ENCODE data around the gene CDC14B. TPM values are rescaled to one million over a fixed set of nuclear protein-coding genes. Genes with fewer than 3 reads are reported as not detected.
"Not testable (repeated sequence)": the region's sequence is repeated elsewhere in the genome, so short reads cannot be mapped to it uniquely, and the experiment has no call there.

Gene CDC14B
- total RNA-seq, 1 donor from 2014 or later, result 26.0 TPM

GRCh38 chr9:96540106-96540505, 79.5 kb downstream of the CDC14B start:
- DNase-seq, result no peak

DNA sequence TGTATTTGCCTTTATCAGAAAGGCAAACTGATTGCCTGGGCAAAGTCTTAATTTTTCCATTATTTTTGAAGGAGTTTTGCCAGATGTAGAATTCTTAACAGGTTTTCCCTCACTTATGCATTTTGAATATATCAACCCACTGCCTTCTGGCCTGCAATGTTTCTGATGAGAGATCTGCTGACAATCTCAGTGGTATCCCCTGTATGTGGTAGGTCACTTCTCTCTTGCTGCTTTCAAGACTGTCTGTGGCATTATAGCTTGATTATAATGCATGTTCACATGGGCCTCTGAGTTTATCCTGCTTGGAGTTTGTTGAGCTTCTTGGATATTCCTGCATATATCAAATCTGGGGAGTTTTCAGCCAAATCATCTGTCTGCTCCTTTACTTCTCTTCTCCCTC, 87.5 kb downstream of the CDC14B start:
- no peak for DNase-seq

DNA sequence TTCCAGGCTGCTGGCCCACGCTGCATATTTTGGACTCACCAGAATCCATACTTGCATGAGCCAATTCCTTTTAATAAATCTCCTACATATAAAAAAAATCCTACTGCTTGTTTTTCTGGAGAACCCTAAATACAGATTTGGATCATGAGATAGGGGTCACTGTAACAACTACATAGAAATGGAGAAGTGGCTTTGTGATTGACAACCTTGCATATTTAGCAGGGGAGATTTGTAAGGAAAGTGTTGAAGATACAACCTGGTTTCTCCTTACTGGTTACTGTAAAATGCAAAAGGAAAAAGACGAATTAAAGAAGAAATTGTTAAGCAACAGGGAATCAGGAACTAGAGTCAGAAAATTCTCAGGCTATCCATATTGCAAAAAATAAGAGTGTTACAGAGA, 94.9 kb downstream of the CDC14B start:
- DNase-seq, result no peak

GRCh38 chr9:96524045-96524444, 95.6 kb downstream of the CDC14B start:
- no peak for DNase-seq

GRCh38 chr9:96523374-96523773, 96.3 kb downstream of the CDC14B start:
- no peak for DNase-seq

GRCh38 chr9:96522366-96522765, 97.3 kb downstream of the CDC14B start:
- no peak for DNase-seq

DNA sequence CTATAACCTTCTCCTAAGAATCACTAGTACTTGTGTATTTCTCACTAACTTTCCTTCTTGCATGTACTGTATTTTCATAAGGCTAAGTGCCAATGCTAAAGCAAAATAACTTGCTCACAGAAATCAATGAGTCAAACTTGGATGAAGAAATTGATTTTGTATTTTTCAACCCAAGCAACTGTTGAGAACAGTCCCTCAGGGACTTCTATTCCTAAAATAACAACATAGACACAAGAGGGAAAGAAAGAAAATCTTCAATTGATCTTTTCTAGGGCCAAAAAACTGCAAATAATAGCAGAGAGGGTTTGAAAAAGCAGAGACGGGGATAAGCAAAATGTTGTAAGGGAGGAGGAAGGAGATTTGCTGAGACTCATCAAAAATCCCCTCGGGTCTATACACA, 99.9 kb downstream of the CDC14B start:
- DNase-seq, result peak; percentile 66

DNA sequence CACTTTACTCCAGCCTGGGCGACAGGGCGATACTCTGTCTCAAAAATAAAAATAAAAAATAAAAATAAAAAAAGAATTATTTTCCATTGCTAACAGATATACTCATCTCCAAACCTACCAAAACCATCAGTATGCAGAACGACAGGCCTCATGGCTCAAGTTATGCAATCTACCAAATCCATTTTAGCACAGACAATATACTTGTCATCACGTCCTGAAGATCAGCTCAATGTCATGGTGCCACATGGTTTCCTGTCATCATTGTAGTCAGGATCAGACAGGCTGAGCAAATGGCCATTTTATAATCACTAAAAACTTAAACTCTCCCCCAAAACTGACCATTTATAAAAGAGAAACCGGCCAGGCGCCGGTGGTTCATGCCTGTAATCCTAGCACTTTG, 100.5 kb downstream of the CDC14B start:
- no peak for DNase-seq

GRCh38 chr9:96515621-96516470, 103.8 kb downstream of the CDC14B start:
- peak; percentile 39 for DNase-seq

GRCh38 chr9:96514800-96515158, 104.9 kb downstream of the CDC14B start:
- peak; percentile 47 for DNase-seq

DNA sequence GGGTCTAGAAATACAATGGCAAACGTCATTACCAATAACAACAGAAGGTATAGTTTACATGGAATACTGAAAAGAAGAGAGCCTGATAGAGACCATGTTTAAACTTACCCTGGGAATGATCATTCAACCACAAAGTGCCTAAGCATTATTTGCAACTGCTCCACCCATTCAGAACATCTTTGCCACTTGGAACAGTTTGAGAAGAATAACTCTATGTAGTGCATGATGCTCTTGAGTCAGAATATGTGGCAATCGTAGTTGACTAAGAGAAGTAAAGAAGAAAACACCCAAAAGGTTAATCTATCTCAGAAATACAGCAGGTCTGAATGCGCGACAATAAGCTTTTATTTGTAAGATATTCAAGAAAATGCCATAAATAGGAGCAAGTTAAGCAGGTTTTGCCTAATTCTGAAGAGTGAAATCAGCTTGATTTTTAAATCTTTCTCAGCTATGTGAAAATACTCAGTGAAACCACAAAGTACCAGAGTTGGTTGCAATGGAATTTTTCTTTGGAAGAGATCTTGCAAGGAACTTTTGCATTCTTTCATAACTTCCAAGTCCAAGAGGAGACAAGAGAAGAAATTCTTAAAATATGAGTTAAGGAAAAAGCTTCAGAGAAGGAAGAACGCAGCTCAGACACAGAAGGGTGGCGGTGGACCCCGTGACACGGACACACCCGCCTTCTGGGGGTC, 105.4 kb downstream of the CDC14B start:
- peak; percentile 46 for DNase-seq

DNA sequence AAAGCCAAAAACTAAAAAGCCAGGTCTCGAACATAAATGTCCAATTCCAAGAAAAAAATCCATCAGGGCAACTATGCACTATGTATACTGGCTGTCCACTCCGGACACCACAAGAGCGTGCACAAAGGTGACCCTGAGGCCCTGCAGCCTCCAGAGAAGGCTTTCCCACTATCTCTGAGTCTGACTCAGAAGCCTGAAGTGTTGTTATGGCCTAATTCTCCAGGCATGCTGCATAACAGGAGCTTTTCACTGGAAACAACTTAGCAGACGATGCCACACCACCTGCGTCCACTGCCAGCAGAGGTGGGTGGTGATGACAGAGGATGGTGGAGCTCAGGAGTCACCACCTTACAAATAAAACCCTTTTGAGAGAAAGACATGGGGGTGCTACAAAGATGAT, 106.0 kb downstream of the CDC14B start:
- no peak for DNase-seq

- DNase-seq, result no peak
Observed at GRCh38 chr9:96512240-96512639, 107.4 kb downstream of the CDC14B start.

GRCh38 chr9:96510258-96510657, 109.4 kb downstream of the CDC14B start:
- no peak for DNase-seq

- no peak for DNase-seq
Observed at GRCh38 chr9:96509848-96510247, 109.8 kb downstream of the CDC14B start.

- DNase-seq, result no peak
Observed at GRCh38 chr9:96509026-96509425, 110.6 kb downstream of the CDC14B start.

DNA sequence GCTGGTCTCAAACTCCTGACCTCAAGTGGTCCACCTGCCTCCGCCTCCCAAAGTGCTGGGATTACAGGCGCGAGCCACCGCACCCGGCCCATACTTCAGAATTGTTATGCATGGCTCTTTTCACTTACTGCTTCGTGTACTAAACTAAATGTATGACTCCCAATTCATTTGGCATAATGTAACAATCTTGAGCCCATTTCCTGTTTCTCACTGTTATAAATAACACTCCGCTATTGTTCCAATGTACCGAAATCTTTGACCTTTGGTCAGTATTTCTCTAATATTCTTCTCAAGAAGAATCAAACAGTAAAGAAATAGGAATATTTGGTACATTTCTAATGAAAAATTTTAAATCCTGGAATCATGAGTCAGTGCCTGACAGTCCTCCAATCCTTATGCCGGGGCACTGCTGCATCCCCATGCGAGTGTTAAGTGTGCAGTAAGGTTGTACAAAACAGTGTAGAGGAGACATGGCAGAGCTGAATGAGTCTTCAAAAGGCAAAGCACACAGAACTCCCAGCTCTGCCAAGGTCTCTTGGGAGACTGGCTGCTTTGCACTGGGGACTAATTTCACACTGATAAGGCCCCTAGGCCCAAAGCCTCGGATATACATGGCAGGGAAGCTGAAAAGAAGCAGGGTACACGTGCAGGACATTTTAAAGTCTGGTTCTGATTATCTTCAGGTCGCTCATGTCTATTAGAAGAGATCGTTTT, 111.3 kb downstream of the CDC14B start:
- no peak for DNase-seq

- no peak for DNase-seq
Observed at GRCh38 chr9:96505316-96505991, 114.2 kb downstream of the CDC14B start.

DNA sequence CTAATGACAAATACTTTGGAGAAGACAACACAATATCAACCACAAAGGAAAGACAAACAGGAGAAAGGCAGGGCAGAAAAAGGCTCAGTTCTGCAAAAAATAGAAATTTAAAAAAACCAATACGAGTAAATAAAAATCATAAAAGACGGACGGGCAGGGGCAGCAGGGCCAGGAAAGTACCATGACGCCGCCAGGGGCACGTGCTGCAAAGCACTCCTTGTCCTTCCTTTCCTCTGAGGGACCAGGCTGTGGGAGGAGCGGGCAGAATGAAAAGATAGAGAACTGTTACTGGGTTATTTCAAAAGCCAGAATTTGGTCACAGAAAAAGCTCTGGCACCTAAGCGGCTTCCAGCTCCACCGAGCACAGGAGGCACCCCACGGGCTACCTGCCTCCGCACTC, 115.7 kb downstream of the CDC14B start:
- DNase-seq, result no peak

DNA sequence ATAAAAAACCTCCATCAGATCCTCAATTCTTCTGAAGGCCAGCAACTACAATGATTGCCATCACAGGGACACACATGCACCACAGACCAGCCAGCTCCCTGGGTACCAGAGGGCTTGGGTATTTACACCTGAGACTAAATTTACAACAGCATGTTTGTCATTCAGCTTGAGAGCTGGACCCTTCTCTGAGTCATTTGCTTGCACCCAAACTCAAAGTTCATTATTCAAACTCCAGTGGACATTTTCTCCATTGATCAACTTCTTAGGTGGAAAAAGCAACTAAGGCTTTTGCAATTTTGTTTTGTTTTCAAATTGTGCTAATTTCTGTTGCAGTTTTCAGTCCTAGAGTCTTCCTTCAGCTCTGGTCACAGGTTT, 116.3 kb downstream of the CDC14B start:
- DNase-seq, result not testable (repeated sequence)

- peak; percentile 83 for DNase-seq
Observed at GRCh38 chr9:96502539-96503373, 116.9 kb downstream of the CDC14B start.
